GM18505 (cell line): ENCODE results near the gene STX1A.

Experiments
- ATAC-seq: cut with Tn5 transposase; IDR thresholded peaks from one replicate; pipeline ENCODE4 v1.9.1; 2021; ENCODE audit not compliant: unreplicated experiment
- POLR2A ChIP-seq: IDR thresholded peaks from 4 replicates; pipeline ENCODE4 v1.6.1; 2011; ENCODE audit warnings: borderline replicate concordance; ENCODE audit not compliant: insufficient read depth, insufficient read length; ENCODE audit errors: extremely low read depth

The STX1A gene

DNA sequence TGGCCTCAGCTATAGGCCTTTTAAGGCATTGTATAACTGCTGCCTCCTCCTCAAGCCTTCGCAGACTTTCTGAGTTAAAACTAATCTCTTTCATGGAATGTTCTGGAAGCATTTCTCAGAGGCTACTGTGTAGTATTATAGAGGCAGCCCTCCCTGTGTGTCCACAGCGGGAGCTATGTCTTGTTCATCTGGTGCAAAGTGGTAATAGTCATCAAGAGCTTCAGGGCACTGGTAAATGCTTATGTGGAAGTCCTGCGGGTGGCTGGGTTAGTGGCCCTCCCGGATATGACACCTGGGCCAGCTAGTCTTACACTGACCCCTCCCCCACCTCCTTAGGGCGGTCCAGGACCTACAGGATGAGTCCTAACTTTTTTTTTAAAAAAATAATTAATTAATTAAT is 21.3 kb upstream of the STX1A start:
- no peak for ATAC-seq
- TF ChIP-seq POLR2A: no peak

DNA sequence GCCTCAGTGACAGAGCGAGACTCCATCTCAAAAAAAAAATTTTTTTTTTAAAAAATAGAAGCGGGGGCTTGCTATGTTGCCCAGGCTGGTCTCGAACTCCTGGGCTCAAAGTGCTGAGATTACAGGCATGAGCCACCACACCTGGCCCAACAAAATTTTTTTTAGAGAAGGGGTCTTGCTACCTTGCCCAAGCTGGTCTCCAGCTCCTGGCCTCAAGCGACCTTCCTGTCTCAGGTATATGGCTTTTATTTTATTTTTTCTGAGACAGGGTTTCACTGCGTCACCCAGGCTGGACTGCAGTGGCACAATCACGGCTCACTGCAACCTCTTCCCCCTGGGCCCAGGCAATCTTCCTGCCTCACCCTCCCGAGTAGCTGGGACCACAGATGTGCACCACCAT is 20.7 kb upstream of the STX1A start:
- ATAC-seq: no peak
- TF ChIP-seq POLR2A: no peak

DNA sequence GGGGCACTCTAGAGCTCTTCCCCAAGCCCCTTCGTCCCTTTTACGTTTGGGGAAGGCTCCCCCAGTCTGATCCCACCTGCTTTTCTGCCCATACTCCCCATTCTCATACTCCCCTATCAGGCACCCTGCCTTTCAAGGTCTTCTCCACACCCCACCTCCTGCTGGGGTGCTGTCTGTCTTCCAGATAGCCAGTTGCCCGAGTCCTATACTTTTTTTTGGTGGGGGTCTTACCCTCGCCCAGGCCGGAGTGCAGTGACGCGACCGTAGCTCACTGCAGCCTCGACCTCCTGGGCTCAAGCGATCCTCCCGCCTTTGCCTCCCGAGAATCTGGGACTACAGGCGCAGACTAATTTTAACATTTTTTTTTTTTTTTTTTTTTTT is 19.9 kb upstream of the STX1A start:
- ATAC-seq: no peak
- no peak for TF ChIP-seq POLR2A

DNA sequence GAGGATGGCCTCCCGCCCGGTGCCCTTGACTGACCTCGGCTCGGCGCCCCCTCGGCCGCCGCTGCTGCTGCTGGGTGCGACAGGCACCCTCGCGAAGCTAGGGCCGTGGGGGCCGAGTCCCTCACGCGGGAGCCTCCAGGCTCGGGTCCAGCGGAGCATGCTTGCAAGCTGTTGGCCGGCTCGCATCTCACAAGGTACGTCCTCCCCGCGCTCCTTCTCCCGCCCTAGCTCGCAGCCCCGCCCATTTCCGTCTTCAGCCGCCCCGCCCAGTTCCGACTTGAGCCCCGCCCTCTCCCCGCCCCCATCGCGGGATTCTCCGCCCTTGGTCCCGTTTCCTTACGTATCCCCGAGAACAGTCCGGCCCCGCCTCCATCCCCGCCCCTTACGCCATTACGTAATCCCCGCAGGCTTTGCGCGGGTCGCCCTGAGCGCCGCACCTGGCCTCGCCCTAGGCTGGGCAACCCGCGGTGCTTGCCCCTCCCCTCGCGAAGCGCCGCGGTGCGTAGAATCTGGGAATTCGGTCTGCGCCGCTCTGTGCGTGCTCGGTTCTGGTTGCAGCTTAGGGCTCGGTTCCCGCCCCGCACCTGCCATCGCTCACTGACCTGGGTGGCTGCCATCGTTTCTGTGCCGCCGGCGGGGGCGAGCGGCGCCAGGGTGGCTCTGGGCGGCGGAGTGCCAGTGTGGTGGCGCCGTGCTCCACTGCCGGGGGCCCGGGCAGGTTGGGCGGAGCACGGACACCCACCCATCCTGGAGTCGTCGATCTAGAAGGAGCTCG is 19.3 kb upstream of the STX1A start, which contains the start of gene ABHD11:
Gene ABHD11 (minus strand): TSS at position 191 of the 775 bp plus-strand sequence. CDS start 32 bp downstream, at position 159.
- TF ChIP-seq POLR2A: peak; percentile 83
- ATAC-seq: peak; percentile 85

DNA sequence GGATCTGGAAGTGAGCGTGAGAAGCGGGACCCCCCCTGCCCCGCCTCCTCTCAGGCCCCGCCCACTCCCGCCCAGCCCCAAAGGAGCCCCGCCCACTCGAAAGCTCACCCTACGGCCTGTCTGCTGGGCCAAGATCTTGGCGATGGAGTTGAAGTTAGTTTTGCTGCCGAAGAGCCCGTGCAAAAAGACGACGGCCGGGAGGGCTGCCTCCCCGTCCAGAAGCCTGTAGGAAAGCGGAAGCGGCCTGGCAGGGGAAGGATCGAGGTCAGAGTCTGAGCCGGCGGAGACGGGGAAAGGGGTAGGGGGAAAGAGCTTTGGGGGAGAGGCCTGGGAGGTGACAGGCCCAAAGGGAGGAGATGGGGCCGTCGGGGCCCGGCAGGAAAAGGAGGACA is 18.7 kb upstream of the STX1A start:
- no peak for TF ChIP-seq POLR2A
- ATAC-seq: peak; percentile 4

DNA sequence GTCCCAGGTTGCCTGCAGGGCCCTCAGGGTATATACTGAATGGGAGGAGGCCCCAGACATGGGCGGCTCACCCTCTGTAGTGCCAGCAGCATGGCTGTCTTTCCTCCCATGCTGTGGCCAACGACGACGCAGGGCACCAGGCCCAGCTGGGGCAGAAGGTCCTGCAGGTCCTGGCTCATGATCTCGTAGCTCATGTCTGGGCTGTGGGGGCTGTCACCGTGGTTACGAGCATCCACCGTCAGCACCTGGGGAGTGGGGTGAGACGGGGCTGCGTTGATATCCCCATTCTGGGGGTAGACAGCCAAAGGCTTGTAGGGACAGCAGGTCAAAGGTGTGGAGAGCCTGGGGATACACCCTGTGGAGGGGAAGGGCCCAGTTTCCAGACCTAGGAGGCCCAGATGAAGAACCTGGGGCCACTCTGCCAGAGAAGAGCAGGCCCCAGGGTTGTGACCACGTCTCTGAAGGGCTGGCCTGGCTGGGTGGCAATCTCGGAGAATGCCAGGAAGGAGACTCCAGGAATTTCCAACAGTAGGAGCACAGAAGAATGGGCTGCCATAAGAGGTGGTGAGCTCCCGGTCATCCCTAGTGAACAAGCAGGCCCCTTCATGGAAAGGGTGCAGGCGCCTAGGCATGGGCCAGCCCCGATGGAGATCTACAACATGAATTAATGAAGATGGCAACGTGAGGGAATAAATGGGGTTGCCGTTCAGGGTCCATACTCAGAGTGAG is 18.2 kb upstream of the STX1A start:
- no peak for ATAC-seq
- no peak for TF ChIP-seq POLR2A

DNA sequence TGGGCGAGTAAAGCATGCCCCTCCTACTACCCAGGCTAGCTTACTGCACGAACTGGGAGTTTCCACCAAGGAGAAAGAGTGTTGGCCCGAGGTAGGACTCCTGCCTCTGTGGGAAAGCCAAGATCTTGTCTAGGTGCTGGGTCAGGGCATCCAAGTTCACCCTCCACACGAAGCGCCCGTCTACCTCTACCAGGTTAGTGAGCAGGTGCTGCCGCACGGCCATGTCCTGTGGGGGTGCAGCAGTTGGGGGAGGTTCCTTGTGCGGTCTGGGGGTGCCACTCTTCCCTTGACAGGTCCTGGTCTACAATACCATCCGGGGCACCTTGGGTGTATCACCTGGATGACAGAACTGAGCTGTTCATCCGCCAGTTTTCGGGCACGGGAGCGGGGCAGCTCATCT is 17.4 kb upstream of the STX1A start:
- ATAC-seq: no peak
- TF ChIP-seq POLR2A: no peak

DNA sequence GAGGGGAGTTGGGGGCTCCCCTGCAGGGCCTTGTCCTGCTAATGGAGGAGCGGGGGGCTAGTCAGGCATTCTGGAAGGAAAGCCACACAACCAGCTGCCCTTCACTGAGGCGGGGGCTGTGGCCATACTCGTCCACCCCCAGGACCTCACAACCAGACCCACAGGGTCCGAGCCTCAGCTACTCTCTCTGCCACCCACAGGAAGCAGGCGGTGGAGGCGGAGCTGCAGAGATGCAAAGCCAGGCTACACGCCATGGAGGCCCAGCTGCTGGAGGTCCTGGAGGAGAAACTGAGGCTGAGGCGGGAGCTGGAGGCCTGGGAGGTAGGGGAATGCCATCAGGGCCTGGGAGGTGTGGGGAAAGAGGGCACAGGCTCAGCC is 16.0 kb upstream of the STX1A start:
- ATAC-seq: no peak
- TF ChIP-seq POLR2A: no peak

DNA sequence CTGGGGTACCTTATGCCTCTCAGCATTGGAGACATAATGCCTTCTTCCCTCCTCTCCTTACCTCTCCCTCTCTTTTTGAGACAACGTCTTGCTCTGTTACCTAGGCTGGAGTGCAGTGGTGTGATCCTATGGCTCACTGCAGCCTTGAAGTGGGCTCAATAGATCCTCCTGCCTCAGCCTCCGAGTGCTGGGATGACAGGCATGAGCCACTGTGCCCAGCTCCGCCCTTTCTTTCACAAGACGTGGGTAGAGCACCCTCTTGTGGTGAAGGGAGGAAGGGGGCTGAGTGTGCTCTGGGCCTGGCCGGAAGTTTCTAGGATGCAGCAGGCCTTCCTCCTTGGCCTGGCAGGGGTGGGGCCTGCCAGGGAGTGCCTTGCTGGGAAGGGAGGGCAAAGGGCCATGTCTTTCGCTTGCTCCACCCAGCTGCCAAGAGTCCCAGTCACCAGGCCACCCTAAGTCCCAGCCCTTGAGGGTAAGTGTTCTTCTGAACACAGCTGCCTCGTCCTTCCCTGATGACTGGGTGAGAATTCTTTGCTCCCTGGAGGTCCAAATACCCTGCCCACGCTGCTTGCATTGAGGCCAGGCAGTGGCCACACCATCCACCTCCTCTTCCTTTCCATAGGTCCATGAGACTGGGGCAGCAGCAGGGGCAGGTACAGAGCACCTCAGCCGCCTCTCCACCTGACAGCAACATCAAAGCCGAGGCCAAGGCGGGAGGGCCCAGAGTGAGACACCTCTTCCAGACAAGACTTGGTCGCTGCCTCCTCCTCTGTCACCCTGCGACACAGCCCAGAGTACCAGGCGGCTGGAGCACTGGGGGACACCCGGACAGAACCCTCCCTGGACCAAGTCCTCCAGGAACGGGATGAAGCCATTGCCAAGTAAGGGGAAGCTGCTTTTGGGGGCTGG is 15.4 kb upstream of the STX1A start:
- no peak for ATAC-seq
- peak; percentile 41 for TF ChIP-seq POLR2A

DNA sequence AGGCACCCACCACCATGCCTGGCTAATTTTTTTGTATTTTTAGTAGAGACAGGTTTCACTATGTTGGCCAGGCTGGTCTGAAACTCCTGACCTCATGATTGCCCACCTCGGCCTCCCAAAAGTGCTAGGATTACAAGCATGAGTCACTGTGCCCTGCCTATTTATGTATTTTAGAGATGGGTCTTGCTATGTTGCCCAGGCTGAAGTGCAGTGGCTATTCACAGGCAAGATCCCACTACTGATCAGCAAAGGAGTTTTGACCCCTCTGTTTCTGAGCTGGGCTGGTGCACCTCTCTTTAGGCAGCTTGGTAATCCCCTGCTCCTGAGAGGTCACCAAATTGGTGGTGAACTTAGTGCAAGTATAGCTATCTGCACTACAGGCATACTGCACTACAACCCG is 12.9 kb upstream of the STX1A start:
- no peak for ATAC-seq
- TF ChIP-seq POLR2A: no peak

DNA sequence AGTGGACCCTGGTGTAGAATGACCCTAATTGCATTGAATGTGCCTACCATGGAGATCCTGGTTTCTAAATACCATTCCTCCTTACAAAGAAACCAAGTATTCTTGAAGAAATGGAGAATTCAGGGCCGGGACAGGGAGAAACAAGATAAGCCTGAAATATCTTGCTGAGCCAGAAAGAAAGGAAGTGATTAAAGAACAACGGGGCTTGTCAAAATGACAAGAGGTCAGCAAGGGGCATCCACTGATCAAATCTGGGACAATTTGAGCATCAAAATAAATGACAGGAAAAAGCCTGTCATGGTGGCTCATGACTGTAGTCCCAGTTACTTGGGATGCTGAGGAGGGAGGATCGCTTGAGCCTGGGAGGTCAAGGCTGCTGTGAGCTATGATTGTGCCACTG is 11.0 kb upstream of the STX1A start:
- ATAC-seq: no peak
- no peak for TF ChIP-seq POLR2A

DNA sequence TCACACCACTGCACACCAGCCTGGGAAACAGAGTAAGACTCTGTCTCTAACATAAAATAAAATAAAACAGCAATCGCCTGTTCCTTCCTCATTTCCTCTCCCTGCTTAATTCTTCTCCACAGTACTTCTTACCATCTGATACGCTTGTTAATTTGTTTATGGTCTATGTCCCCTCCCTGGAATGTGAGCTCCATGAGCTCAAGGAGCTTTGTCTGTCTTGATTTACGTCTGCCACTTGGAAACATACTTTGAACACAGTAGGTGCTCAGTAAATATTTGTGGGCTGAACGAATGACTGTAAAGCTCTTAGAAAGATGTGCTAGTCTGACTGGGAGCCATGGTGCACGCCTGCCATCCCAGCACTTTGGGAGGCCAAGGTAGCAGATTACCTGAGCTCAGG is 9.1 kb upstream of the STX1A start:
- no peak for ATAC-seq
- no peak for TF ChIP-seq POLR2A

DNA sequence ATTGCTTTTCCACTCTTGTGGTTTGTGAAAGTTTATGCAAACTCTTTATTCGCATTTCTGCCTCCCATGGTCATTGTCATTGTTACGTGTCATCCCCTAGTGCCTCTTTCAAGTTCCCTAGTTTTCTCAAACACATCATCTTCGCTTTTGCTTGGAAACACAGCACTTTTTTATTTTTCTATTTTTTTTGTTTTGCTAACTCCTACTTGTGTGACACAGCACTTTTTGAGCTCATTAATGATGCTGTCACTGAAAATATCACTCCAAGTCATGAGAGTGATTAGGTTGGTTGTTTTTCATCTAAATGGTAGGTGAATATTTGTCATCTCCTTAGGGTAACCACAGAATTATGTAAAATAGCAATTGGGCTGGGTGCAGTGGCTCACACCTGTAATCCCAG is 8.5 kb upstream of the STX1A start:
- ATAC-seq: no peak

DNA sequence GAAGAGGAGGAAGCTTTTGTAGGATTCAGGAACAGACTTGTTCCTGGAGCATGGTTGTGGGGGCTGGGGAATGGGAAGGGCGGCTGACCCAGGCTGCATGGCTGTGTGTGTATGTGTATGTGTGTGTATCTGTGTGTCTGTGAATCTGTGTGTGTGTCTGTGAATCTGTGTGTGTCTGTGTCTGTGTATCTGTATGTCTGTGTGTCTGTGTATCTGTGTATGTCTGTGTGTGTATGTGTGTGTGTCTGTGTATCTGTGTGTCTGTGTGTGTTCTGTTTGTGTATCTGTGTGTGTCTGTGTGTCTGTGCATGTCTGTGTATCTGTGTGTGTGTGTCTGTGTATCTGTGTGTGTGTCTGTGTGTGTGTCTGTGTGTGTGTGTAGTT is 6.6 kb upstream of the STX1A start:
- no peak for ATAC-seq
- no peak for TF ChIP-seq POLR2A

More for the DNA sequence above, 8.5 kb upstream of the STX1A start:
- no peak for TF ChIP-seq POLR2A

DNA sequence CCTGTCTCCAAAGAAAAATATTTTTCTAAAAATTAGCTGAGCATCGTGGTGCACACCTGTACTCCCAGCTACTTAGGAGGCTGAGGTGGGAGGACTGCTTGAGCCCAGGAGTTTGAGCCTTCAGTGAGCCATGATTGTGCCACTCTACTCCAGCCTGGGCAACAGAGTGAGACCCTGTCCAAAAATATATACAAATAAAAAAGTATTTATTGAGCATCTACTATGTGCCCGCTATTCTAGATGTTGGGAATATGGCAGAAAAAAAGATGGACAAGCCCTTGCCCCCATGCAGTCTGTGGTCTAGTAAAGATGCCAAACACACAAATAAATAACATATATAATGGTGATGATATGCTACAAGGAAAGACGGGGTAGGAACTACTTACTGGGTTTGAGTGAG is 4.3 kb upstream of the STX1A start:
- no peak for ATAC-seq
- TF ChIP-seq POLR2A: no peak
